Measurements from ENCODE around the gene MRTFB. TPM values are rescaled to one million over a fixed set of nuclear protein-coding genes. Genes with fewer than 3 reads are reported as not detected.

Gene MRTFB
- total and polyA plus RNA-seq, 3 donors from 2014 or later, result 41.4 to 140 (median 91.4) TPM

- no peak for TF ChIP-seq POLR2A (IDR thresholded peaks at IDR 0.05)
- TF ChIP-seq CTCF (IDR thresholded peaks at IDR 0.05), result peak in 2 of 3 experiments; percentile 32 to 41
Measured at GRCh38 chr16:14284930-14285512, 213.9 kb downstream of the MRTFB start.

GRCh38 chr16:14285513-14286367, 214.6 kb downstream of the MRTFB start:
- WGBS, 2 donors, result 1 to 3% methylated on average over 19 to 45 of the region's 72 CpGs
- Histone ChIP-seq H3K4me3 (peak overlapping the region; percentile 85 to 90), H3K4me1 (peaks cover 10% of the 10 kb centered on the region), H3K36me3 (ENCODE audit: low read depth, missing control alignments) (no peaks in the 10 kb centered on the region), H3K27ac (peak overlapping the region; percentile 92 to 94), H3K27me3 (no peaks in the 10 kb centered on the region), H3K9me3 (no peaks in the 10 kb centered on the region)
- TF ChIP-seq CTCF (IDR thresholded peaks at IDR 0.05) (no peak), POLR2A (IDR thresholded peaks at IDR 0.05) (no peak)
- DNase-seq, result peak; percentile 95
- intact Hi-C loops (cut with DNase I; ENCODE audit: low total_unique reads), result loop anchor here (10.0 kb wide), 1 partner anchor 361 kb away; the partner anchor contains the start of gene ERCC4

More at GRCh38 chr16:14284930-14285512, 213.9 kb downstream of the MRTFB start:
- Histone ChIP-seq H3K4me3 (peak overlapping the region; percentile 85 to 90), H3K4me1 (peaks cover 10% of the 10 kb centered on the region), H3K36me3 (ENCODE audit: low read depth, missing control alignments) (no peaks in the 10 kb centered on the region), H3K9me3 (no peaks in the 10 kb centered on the region), H3K27ac (peak overlapping the region; percentile 92 to 94), H3K27me3 (no peaks in the 10 kb centered on the region)
- WGBS, 2 donors, result 0% methylated on average over 13 to 20 of the region's 23 CpGs
- intact Hi-C loops (cut with DNase I; ENCODE audit: low total_unique reads), result loop anchor here (10.0 kb wide), 1 partner anchor 360 kb away; the partner anchor contains the start of gene ERCC4
- peak; percentile 74 for DNase-seq

DNA sequence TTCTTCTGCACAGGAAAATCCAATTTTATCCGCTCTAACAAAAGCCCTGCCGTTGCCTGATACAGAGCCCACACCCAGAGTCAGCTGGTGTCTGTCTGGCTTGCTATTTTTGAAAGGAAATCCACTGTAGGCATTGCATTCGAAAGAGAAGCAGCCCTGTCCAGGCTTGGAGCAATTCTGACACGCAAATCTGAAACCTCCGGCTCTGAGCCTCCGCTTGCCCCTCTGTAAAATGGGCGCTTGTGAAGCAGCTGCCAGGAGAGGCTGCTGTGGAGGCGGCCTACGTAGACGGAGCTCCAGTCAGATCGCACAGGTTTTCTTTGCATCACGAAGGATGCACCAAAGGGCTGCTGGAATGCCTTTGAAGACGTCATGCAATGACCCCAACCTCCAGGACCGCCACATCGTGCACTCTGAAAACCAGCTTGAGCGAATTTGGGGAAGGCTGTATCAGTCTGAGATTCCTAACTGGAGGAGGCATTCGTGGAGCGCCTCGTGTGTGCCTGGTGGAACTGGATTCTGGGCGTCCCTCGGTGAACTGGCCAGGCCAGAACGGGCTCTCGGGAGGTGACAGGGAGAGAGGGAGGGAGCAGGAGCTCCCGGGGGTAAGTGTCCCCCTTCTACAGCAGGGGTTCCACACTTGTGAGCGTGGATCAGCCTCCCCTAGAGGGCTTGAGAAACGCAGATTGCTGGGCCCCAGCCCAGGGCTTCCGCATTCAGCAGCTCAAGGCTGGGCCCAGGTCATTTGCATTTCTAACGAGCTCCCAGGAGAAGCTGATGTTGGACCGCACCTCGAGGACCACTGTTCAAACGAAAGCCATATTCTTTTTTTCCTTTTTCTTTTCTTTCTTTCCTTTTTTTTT, 215.5 kb downstream of the MRTFB start:
- intact Hi-C loops (cut with DNase I; ENCODE audit: low total_unique reads), result loop anchor here (10.0 kb wide), 1 partner anchor 362 kb away; the partner anchor contains the start of gene ERCC4

More for the DNA sequence above, 215.5 kb downstream of the MRTFB start:
- peak overlapping the region in 1 of 2 donors; percentile 92 for H3K27ac ChIP-seq
- H3K36me3 ChIP-seq (ENCODE audit: low read depth, missing control alignments), result no peaks in the 10 kb centered on the region
- peaks cover 7% of the 10 kb centered on the region for H3K4me1 ChIP-seq
- no peaks in the 10 kb centered on the region for H3K27me3 ChIP-seq
- peak overlapping the region; percentile 85 to 90 for H3K4me3 ChIP-seq
- DNase-seq, result peak; percentile 46
- TF ChIP-seq POLR2A (IDR thresholded peaks at IDR 0.05) (no peak), CTCF (IDR thresholded peaks at IDR 0.05) (no peak)
- WGBS, 2 donors, result 20 to 29% methylated on average over 25 to 30 of the region's 31 CpGs
- H3K9me3 ChIP-seq, result no peaks in the 10 kb centered on the region

Measured in testis (tissue), 3 donors.